ENCODE measurements around the gene PSPN.
"Not testable (repeated sequence)": the region's sequence is repeated elsewhere in the genome, so short reads cannot be mapped to it uniquely, and the experiment has no call there.

DNA sequence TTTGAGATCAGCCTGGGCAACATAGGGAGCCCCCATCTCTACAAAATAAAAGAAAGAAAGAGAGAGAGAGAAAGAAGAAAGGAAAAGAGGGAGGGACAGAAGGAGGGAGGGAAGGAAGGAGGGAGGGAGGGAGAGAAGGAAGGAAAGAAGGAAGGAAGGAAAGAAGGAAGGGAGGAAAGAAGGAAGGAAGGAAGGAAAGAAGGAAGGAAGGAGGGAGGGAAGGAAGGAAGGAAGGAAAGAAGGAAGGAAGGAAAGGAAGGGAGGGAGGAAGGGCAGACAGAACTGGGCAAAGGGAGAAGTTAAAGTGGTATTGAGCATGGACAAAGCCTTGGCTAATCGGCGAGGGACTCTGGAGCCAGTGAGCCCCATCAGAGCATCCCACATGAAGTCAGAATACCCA, 26.5 kb downstream of the PSPN start:
- TF ChIP-seq, protein P1, sequence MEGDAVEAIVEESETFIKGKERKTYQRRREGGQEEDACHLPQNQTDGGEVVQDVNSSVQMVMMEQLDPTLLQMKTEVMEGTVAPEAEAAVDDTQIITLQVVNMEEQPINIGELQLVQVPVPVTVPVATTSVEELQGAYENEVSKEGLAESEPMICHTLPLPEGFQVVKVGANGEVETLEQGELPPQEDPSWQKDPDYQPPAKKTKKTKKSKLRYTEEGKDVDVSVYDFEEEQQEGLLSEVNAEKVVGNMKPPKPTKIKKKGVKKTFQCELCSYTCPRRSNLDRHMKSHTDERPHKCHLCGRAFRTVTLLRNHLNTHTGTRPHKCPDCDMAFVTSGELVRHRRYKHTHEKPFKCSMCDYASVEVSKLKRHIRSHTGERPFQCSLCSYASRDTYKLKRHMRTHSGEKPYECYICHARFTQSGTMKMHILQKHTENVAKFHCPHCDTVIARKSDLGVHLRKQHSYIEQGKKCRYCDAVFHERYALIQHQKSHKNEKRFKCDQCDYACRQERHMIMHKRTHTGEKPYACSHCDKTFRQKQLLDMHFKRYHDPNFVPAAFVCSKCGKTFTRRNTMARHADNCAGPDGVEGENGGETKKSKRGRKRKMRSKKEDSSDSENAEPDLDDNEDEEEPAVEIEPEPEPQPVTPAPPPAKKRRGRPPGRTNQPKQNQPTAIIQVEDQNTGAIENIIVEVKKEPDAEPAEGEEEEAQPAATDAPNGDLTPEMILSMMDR (IDR thresholded peaks at IDR 0.05; ENCODE audit: low read depth, low read length): not testable (repeated sequence)
- not testable (repeated sequence) for TF ChIP-seq POLR2A (IDR thresholded peaks at IDR 0.05; ENCODE audit: extremely low read depth, insufficient read length); MYC (IDR thresholded peaks at IDR 0.05; ENCODE audit: low read depth, low read length)

All from NB4 (cell line).